HG03439 (cell line): Measurements from ENCODE around the gene SCAF4.
A peak's percentile ranks its signal among the peaks of the same experiment; 100 is the strongest.
"Not testable (repeated sequence)": the region's sequence is repeated elsewhere in the genome, so short reads cannot be mapped to it uniquely, and the experiment has no call there.

Experiments
- ATAC-seq: cut with Tn5 transposase; IDR thresholded peaks from one replicate; pipeline ENCODE4 v1.9.1; 2021; ENCODE audit warnings: mild to moderate bottlenecking, moderate library complexity; ENCODE audit not compliant: unreplicated experiment

SCAF4 gene

GRCh38 chr21:31675960-31676359 lies 56.0 kb downstream of the SCAF4 start:
- ATAC-seq, result no peak

GRCh38 chr21:31675318-31675717 lies 56.6 kb downstream of the SCAF4 start:
- ATAC-seq, result no peak

GRCh38 chr21:31673321-31673912 lies 58.5 kb downstream of the SCAF4 start:
- no peak for ATAC-seq

GRCh38 chr21:31671931-31672330 lies 60.0 kb downstream of the SCAF4 start:
- no peak for ATAC-seq

- ATAC-seq, result no peak
Observed at GRCh38 chr21:31671146-31671716, 60.7 kb downstream of the SCAF4 start.

GRCh38 chr21:31670070-31670469 lies 61.8 kb downstream of the SCAF4 start:
- no peak for ATAC-seq

GRCh38 chr21:31668651-31669491 lies 63.0 kb downstream of the SCAF4 start:
- no peak for ATAC-seq

- no peak for ATAC-seq
Observed at GRCh38 chr21:31667639-31668038, 64.3 kb downstream of the SCAF4 start.

GRCh38 chr21:31667132-31667531 lies 64.8 kb downstream of the SCAF4 start:
- ATAC-seq, result no peak

GRCh38 chr21:31666445-31667010 lies 65.4 kb downstream of the SCAF4 start:
- ATAC-seq, result no peak

- ATAC-seq, result not testable (repeated sequence)
Observed at GRCh38 chr21:31665869-31666268, 66.0 kb downstream of the SCAF4 start.

- ATAC-seq, result no peak
Observed at GRCh38 chr21:31665397-31665796, 66.5 kb downstream of the SCAF4 start.

- ATAC-seq, result no peak
Observed at GRCh38 chr21:31663584-31664249, 68.2 kb downstream of the SCAF4 start.

GRCh38 chr21:31660591-31660990 lies 71.3 kb downstream of the SCAF4 start:
- ATAC-seq, result no peak

- ATAC-seq, result peak; percentile 27
Observed at GRCh38 chr21:31660259-31660565, 71.7 kb downstream of the SCAF4 start.

GRCh38 chr21:31659536-31660258 lies 72.2 kb downstream of the SCAF4 start, which contains the start of gene SOD1:
Gene SOD1, plus strand, starts transcription at chr21:31659693. Its CDS starts 77 bp downstream, at chr21:31659770.
- ATAC-seq, result peak; percentile 93

GRCh38 chr21:31659286-31659535 lies 72.7 kb downstream of the SCAF4 start:
- no peak for ATAC-seq

- no peak for ATAC-seq
Observed at GRCh38 chr21:31658053-31658452, 73.9 kb downstream of the SCAF4 start.

GRCh38 chr21:31656199-31657095 lies 75.5 kb downstream of the SCAF4 start:
- no peak for ATAC-seq
